Stomach (tissue), 4 donors: Measurements from ENCODE around the gene CD109.
"Not testable (repeated sequence)": the region's sequence is repeated elsewhere in the genome, so short reads cannot be mapped to it uniquely, and the experiment has no call there.

Source experiments
- POLR2A ChIP-seq, 4 donors: fragments of 450-650 bp; IDR thresholded peaks; one replicate each; pipeline ENCODE4 v1.6.1; 2016; ENCODE audit warnings: antibody characterized with exemption in 4 of 4, control low read depth in 2 of 4, mild to moderate bottlenecking in 1 of 4, moderate library complexity in 1 of 4
- POLR2AphosphoS5 ChIP-seq, 3 donors: sonication (generic); formaldehyde crosslinking; IDR thresholded peaks; one replicate each; pipeline ENCODE4 v1.6.1; 2016; ENCODE audit warnings: antibody characterized with exemption in 3 of 3
- TF ChIP-seq, protein P1 (sequence below), 7 experiments: fragments of 450-650 bp in 4 of 7; fragments of 200-600 bp in 3 of 7; sonication (generic) in 3 of 7; IDR thresholded peaks; one replicate each; pipeline ENCODE4 v1.5.1; 2016 to 2019; ENCODE audit warnings: antibody characterized with exemption in 7 of 7, control low read depth in 2 of 7, mild to moderate bottlenecking in 1 of 7

- TF ChIP-seq, protein P1, sequence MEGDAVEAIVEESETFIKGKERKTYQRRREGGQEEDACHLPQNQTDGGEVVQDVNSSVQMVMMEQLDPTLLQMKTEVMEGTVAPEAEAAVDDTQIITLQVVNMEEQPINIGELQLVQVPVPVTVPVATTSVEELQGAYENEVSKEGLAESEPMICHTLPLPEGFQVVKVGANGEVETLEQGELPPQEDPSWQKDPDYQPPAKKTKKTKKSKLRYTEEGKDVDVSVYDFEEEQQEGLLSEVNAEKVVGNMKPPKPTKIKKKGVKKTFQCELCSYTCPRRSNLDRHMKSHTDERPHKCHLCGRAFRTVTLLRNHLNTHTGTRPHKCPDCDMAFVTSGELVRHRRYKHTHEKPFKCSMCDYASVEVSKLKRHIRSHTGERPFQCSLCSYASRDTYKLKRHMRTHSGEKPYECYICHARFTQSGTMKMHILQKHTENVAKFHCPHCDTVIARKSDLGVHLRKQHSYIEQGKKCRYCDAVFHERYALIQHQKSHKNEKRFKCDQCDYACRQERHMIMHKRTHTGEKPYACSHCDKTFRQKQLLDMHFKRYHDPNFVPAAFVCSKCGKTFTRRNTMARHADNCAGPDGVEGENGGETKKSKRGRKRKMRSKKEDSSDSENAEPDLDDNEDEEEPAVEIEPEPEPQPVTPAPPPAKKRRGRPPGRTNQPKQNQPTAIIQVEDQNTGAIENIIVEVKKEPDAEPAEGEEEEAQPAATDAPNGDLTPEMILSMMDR (IDR thresholded peaks at IDR 0.05), result not testable (repeated sequence)
- not testable (repeated sequence) for TF ChIP-seq POLR2A, POLR2AphosphoS5 (IDR thresholded peaks at IDR 0.05)
Observed at GRCh38 chr6:73679846-73680245, 16.2 kb upstream of the CD109 start.
